Endothelial cell of umbilical vein (primary cell): ENCODE measurements around the gene TBX20.
"Not testable (repeated sequence)": the region's sequence is repeated elsewhere in the genome, so short reads cannot be mapped to it uniquely, and the experiment has no call there.

ENCODE experiments used
- EZH2 ChIP-seq: IDR thresholded peaks from 2 replicates; pipeline ENCODE4 v1.6.1; 2012; ENCODE audit warnings: borderline replicate concordance, low read depth, mild to moderate bottlenecking, moderate library complexity, low read length, inconsistent platforms; ENCODE audit not compliant: severe bottlenecking
- POLR2A ChIP-seq: IDR thresholded peaks from 2 replicates; pipeline ENCODE4 v1.6.1; 2012; ENCODE audit warnings: low read depth, mild to moderate bottlenecking, control low read depth, low read length
- POLR2AphosphoS5 ChIP-seq: IDR thresholded peaks from 2 replicates; pipeline ENCODE4 v1.6.1; 2012; ENCODE audit warnings: low read depth, mild to moderate bottlenecking, control low read depth, low read length, moderate library complexity; ENCODE audit not compliant: insufficient read depth
- TF ChIP-seq, protein P1 (sequence below), 2 donors: IDR thresholded peaks; 1 replicate in 1 of 2; 2 replicates in 1 of 2; pipeline ENCODE4 v1.5.1; 2011; ENCODE audit warnings: low read length in 2 of 2, mild to moderate bottlenecking in 2 of 2, moderate library complexity in 2 of 2, control low read depth in 1 of 2, inconsistent platforms in 1 of 2, low read depth in 1 of 2; ENCODE audit not compliant: insufficient read depth in 1 of 2; ENCODE audit errors: extremely low read depth in 1 of 2

DNA sequence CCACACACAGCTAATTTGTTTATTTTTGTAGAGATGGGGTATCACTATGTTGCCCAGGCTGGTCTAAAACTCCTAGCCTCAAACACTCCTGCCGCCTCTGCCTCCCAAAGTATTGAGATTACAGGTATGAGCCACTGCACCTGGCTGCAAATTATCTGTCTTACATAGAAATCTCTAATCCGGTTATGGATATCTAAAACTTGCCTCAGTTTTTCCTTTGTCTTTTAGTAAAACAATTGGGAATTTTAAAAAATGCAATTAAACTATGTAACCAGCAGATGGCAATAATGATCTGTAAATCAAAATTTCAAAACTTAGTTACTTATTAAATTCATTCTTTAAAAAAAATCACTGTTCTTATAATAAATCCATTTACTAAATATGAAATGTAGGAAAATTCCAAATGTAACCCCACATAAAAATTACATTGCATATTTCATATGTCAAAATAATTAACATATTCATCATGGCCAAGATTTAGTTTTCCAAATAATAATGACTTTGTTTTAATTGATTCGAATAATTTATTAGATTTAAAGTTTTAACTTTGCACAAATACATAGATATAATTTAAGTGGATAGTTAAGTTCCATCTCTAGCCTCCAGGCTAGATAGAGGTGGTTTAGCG lies 63.6 kb downstream of the TBX20 start:
- TF ChIP-seq, protein P1, sequence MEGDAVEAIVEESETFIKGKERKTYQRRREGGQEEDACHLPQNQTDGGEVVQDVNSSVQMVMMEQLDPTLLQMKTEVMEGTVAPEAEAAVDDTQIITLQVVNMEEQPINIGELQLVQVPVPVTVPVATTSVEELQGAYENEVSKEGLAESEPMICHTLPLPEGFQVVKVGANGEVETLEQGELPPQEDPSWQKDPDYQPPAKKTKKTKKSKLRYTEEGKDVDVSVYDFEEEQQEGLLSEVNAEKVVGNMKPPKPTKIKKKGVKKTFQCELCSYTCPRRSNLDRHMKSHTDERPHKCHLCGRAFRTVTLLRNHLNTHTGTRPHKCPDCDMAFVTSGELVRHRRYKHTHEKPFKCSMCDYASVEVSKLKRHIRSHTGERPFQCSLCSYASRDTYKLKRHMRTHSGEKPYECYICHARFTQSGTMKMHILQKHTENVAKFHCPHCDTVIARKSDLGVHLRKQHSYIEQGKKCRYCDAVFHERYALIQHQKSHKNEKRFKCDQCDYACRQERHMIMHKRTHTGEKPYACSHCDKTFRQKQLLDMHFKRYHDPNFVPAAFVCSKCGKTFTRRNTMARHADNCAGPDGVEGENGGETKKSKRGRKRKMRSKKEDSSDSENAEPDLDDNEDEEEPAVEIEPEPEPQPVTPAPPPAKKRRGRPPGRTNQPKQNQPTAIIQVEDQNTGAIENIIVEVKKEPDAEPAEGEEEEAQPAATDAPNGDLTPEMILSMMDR (IDR thresholded peaks at IDR 0.05; ENCODE audit: extremely low read depth in 1 of 2, insufficient read depth in 1 of 2, low read depth in 1 of 2, low read length in 2 of 2), result not testable (repeated sequence)
- not testable (repeated sequence) for TF ChIP-seq POLR2AphosphoS5, POLR2A, EZH2
